ENCODE data around the gene MRPS25.

GRCh38 chr3:15009167-15009566, 55.9 kb downstream of the MRPS25 start:
- TF ChIP-seq POLR2AphosphoS5 (IDR thresholded peaks at IDR 0.05; ENCODE audit: low read depth, low read length) (no peak), REST (IDR thresholded peaks at IDR 0.05; ENCODE audit: insufficient read depth in 1 of 2, low read depth in 2 of 2, low read length in 1 of 2) (no peak), CTCF (IDR thresholded peaks at IDR 0.05) (no peak), TCF7L2 (IDR thresholded peaks at IDR 0.05; ENCODE audit: low read depth, low read length) (no peak)
